Gastrocnemius medialis (tissue), 4 donors: ENCODE data around the gene KIAA0319L. TPM values are rescaled to one million over a fixed set of nuclear protein-coding genes. Genes with fewer than 3 reads are reported as not detected.

Source experiments
- ATAC-seq, 2 donors: fragments of 150-250 bp; one replicate each; pipeline ENCODE4 v1.9.1; 2016
- DNase-seq, 2 donors: peaks; one replicate each; pipeline ENCODE4 v3.0.0-alpha.2; 2019
- H3K27ac ChIP-seq, 4 donors: fragments of 200-600 bp; sonication (generic); 1 replicate in 1 of 4; 2 replicates in 3 of 4; pipeline ENCODE4 v1.5.1; 2016 to 2018; ENCODE audit warnings: mild to moderate bottlenecking in 2 of 4, moderate library complexity in 1 of 4
- H3K27me3 ChIP-seq, 3 donors: fragments of 200-600 bp; sonication (generic) in 2 of 3; 1 replicate in 1 of 3; 2 replicates in 2 of 3; pipeline versions ENCODE4 v1.5.1 to v1.6.0; 2016 to 2019; ENCODE audit warnings: mild to moderate bottlenecking in 1 of 3, moderate library complexity in 1 of 3
- H3K36me3 ChIP-seq, 2 donors: fragments of 200-600 bp; sonication (generic) in 1 of 2; one replicate each; pipeline ENCODE4 v1.5.1; 2017 to 2018
- H3K4me1 ChIP-seq, 2 donors: fragments of 200-600 bp; sonication (generic) in 1 of 2; one replicate each; pipeline ENCODE4 v1.5.1; 2016 to 2017; ENCODE audit warnings: mild to moderate bottlenecking in 2 of 2
- H3K4me3 ChIP-seq, 4 donors: fragments of 200-600 bp; sonication (generic) in 3 of 4; 1 replicate in 1 of 4; 2 replicates in 3 of 4; pipeline ENCODE4 v1.5.1; 2016 to 2019; ENCODE audit warnings: mild to moderate bottlenecking in 2 of 4
- H3K9me3 ChIP-seq, 3 donors: fragments of 200-600 bp; sonication (generic) in 2 of 3; 1 replicate in 1 of 3; 2 replicates in 2 of 3; pipeline ENCODE4 v1.5.1; 2016 to 2019
- POLR2A ChIP-seq, 2 donors: fragments of 450-650 bp; IDR thresholded peaks; one replicate each; pipeline ENCODE4 v1.6.1; 2017; ENCODE audit warnings: antibody characterized with exemption in 2 of 2, mild to moderate bottlenecking in 2 of 2, moderate library complexity in 2 of 2
- in situ Hi-C, 4 donors: fragments of 200-750 bp; cut with MboI; loops; one replicate each; pipeline versions ENCODE4 v1.15.0 to v1.8.0; 2017; ENCODE audit warnings: low sequenced_read_pairs in 4 of 4
- intact Hi-C: fragments of 100-400 bp; cut with DNase I; formaldehyde crosslinking; loops from one replicate; pipeline ENCODE4 v1.15.1; 2023; ENCODE audit warnings: low total_unique reads
- total RNA-seq, 4 donors: library from RNA; depleted of rRNA; stranded (reverse); fragments of >200 nt; gene quantifications; one replicate each; pipeline versions ENCODE4 v1.1.0 to v1.2.3, GENCODE V29; 2016
- TF ChIP-seq, protein P1 (sequence below), 5 experiments: fragments of 450-650 bp in 3 of 5; fragments of 200-600 bp in 2 of 5; sonication (generic) in 2 of 5; IDR thresholded peaks in 4 of 5; conservative IDR thresholded peaks in 1 of 5; 1 replicate in 4 of 5; 2 replicates in 1 of 5; pipeline ENCODE4 v1.5.1; 2016 to 2019; ENCODE audit warnings: antibody characterized with exemption in 5 of 5, mild to moderate bottlenecking in 3 of 5, moderate library complexity in 3 of 5

KIAA0319L gene
- total RNA-seq, 4 donors from 2014 or later = 44.4 to 85.0 (median 69.2) TPM

GRCh38 chr1:35569936-35570335 lies 12.7 kb upstream of the KIAA0319L start:
- TF ChIP-seq, protein P1, sequence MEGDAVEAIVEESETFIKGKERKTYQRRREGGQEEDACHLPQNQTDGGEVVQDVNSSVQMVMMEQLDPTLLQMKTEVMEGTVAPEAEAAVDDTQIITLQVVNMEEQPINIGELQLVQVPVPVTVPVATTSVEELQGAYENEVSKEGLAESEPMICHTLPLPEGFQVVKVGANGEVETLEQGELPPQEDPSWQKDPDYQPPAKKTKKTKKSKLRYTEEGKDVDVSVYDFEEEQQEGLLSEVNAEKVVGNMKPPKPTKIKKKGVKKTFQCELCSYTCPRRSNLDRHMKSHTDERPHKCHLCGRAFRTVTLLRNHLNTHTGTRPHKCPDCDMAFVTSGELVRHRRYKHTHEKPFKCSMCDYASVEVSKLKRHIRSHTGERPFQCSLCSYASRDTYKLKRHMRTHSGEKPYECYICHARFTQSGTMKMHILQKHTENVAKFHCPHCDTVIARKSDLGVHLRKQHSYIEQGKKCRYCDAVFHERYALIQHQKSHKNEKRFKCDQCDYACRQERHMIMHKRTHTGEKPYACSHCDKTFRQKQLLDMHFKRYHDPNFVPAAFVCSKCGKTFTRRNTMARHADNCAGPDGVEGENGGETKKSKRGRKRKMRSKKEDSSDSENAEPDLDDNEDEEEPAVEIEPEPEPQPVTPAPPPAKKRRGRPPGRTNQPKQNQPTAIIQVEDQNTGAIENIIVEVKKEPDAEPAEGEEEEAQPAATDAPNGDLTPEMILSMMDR (IDR thresholded peaks at IDR 0.05 in 4 of 5, conservative IDR thresholded peaks at IDR 0.05 in 1 of 5) = no peak
- no peak for TF ChIP-seq POLR2A (IDR thresholded peaks at IDR 0.05)
- Histone ChIP-seq H3K27ac (no peak overlapping the region), H3K4me1 (peaks cover 0 to 3% of the 10 kb centered on the region in 2 donors), H3K36me3 (no peaks in the 10 kb centered on the region), H3K9me3 (no peaks in the 10 kb centered on the region), H3K4me3 (no peak overlapping the region), H3K27me3 (peaks cover 36 to 55% (median 40%) of the 10 kb centered on the region in 3 donors)
- no peak for DNase-seq
- intact Hi-C loops (loop anchor here (1.0 kb wide), 2 partner anchors 157 to 204 kb away; no protein-coding TSS in a partner anchor), in situ Hi-C loops (loop anchor here (5.0 to 10.0 kb wide), 3 partner anchors 152 to 157 kb away; no protein-coding TSS in a partner anchor)
- no peak for ATAC-seq

GRCh38 chr1:35568975-35569395 lies 11.8 kb upstream of the KIAA0319L start:
- peak; percentile 60 to 71 for ATAC-seq
- Histone ChIP-seq H3K9me3 (no peaks in the 10 kb centered on the region), H3K27ac (no peak overlapping the region), H3K36me3 (no peaks in the 10 kb centered on the region), H3K27me3 (peaks cover 29 to 47% (median 32%) of the 10 kb centered on the region in 3 donors), H3K4me3 (no peak overlapping the region), H3K4me1 (peaks cover 0 to 3% of the 10 kb centered on the region in 2 donors)
- TF ChIP-seq, protein P1 (IDR thresholded peaks at IDR 0.05 in 4 of 5, conservative IDR thresholded peaks at IDR 0.05 in 1 of 5) = peak; percentile 58 to 82 (median 80)
- no peak for TF ChIP-seq POLR2A (IDR thresholded peaks at IDR 0.05)
- intact Hi-C loops (loop anchor here (1.0 kb wide), 2 partner anchors 158 to 205 kb away; no protein-coding TSS in a partner anchor), in situ Hi-C loops (loop anchor here (5.0 to 10.0 kb wide), 3 partner anchors 153 to 158 kb away; no protein-coding TSS in a partner anchor)
- DNase-seq = peak in 1 of 2 donors; percentile 34

DNA sequence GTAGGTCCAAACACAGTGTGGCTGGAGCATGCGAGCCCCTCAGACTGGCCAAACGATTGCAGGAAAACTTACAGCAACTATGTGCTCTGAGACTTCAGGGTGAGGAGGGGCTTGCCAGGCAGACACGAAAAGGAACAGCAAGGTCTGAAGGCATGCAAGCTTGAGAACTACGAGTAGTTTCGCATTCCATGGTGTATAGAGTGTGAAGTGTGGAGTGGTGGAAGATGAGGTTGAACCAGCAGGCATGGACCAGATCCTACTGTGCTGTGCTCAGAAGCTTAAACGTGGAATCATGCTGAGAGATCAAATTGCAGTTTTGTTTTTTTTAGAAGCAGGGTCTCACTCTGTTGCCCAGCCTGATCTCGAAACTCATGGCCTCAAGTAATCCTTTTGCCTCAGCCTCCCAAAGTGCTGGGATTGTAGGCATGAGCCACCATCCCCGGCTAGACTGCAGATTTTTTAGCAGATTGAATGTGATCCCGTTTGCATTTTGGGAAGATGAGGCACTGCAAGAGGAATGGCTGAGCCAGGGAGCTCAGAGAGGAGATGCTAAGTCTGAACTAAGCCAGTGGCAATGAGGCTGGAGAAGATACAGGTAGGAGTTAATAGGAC lies 10.8 kb upstream of the KIAA0319L start:
- peaks cover 22 to 38% (median 23%) of the 10 kb centered on the region in 3 donors for H3K27me3 ChIP-seq
- DNase-seq (no peak), ATAC-seq (no peak)
- H3K4me1 ChIP-seq = peaks cover 0 to 3% of the 10 kb centered on the region in 2 donors
- peaks cover 0 to 5% of the 10 kb centered on the region in 2 donors for H3K36me3 ChIP-seq
- no peak overlapping the region for H3K4me3 ChIP-seq
- intact Hi-C loops (no loop called here), in situ Hi-C loops (loop anchor here (5.0 to 10.0 kb wide), 3 partner anchors 154 to 159 kb away; no protein-coding TSS in a partner anchor)
- TF ChIP-seq, protein P1 (IDR thresholded peaks at IDR 0.05 in 4 of 5, conservative IDR thresholded peaks at IDR 0.05 in 1 of 5) = no peak
- no peak for TF ChIP-seq POLR2A (IDR thresholded peaks at IDR 0.05)
- H3K27ac ChIP-seq = no peak overlapping the region
- H3K9me3 ChIP-seq = no peaks in the 10 kb centered on the region

DNA sequence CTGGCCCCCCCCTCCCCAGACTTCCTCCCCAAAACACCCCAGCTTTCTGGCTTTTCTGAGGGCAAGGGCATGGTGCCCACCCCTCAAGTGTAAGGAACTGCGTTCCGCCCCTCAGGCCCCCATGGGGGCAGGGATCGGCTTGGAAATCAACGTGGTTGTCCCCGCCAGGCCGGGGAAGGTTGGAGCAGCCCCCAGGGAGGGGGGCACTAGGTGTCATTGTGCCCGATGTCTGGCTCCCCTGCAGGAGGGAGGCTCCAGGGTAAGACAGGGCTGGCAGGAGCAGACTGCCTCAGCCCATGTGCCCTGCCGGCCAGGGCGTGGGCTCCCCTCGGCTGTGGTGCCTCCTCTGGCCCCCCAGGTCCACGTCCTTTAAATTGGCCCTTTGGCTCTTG lies 8.5 kb upstream of the KIAA0319L start:
- ATAC-seq = no peak
- H3K27ac ChIP-seq = no peak overlapping the region
- peaks cover 0 to 9% of the 10 kb centered on the region in 2 donors for H3K36me3 ChIP-seq
- no peak for DNase-seq
- H3K4me3 ChIP-seq = no peak overlapping the region
- in situ Hi-C loops (loop anchor here (5.0 to 10.0 kb wide), 3 partner anchors 157 to 162 kb away; no protein-coding TSS in a partner anchor), intact Hi-C loops (no loop called here)
- TF ChIP-seq, protein P1 (IDR thresholded peaks at IDR 0.05 in 4 of 5, conservative IDR thresholded peaks at IDR 0.05 in 1 of 5) = no peak
- TF ChIP-seq POLR2A (IDR thresholded peaks at IDR 0.05) = no peak
- peaks cover 4 to 9% of the 10 kb centered on the region in 2 donors for H3K4me1 ChIP-seq
- H3K9me3 ChIP-seq = no peaks in the 10 kb centered on the region
- H3K27me3 ChIP-seq = peaks cover 4 to 15% (median 6%) of the 10 kb centered on the region in 3 donors
